Natural killer cell (primary cell): ENCODE results near the gene MKS1. TPM values are rescaled to one million over a fixed set of nuclear protein-coding genes. Genes with fewer than 3 reads are reported as not detected.

Experiments
- ATAC-seq, 3 donors: fragments of 150-1000 bp in 2 of 3; fragments of 200-7000 bp in 1 of 3; cut with Tn5 transposase; 1 replicate in 1 of 3; 2 replicates in 2 of 3; pipeline ENCODE4 v1.10.0; 2021; ENCODE audit warnings: mild to moderate bottlenecking in 2 of 3, moderate library complexity in 2 of 3
- DNase-seq, 2 donors: peaks; one replicate each; pipeline versions ENCODE4 v3.0.0 to v3.0.0-alpha.2; 2013 to 2021; ENCODE audit warnings: mixed read lengths in 1 of 2
- H3K27ac ChIP-seq: one replicate; pipeline ENCODE4 v1.5.1; 2013; ENCODE audit warnings: mild to moderate bottlenecking, low read length
- H3K27me3 ChIP-seq: one replicate; pipeline ENCODE4 v1.6.1; 2013; ENCODE audit warnings: low read length; ENCODE audit not compliant: control insufficient read depth, insufficient read depth
- H3K36me3 ChIP-seq: one replicate; pipeline ENCODE4 v1.6.1; 2013; ENCODE audit warnings: low read length; ENCODE audit not compliant: control insufficient read depth, insufficient read depth
- H3K4me1 ChIP-seq: one replicate; pipeline ENCODE4 v1.6.1; 2013; ENCODE audit warnings: low read length; ENCODE audit not compliant: control insufficient read depth, insufficient read depth
- H3K4me3 ChIP-seq: one replicate; pipeline ENCODE4 v1.5.1; 2013; ENCODE audit warnings: low read length
- H3K9me3 ChIP-seq: one replicate; pipeline ENCODE4 v1.6.1; 2013; ENCODE audit warnings: low read length; ENCODE audit not compliant: control insufficient read depth, insufficient read depth
- H3K27ac Mint-ChIP-seq, 2 donors: one replicate each; pipeline ENCODE4 v1.8.0; 2022; ENCODE audit warnings: mild to moderate bottlenecking in 2 of 2, mixed read lengths in 2 of 2, moderate library complexity in 1 of 2
- H3K27me3 Mint-ChIP-seq, 2 donors: one replicate each; pipeline ENCODE4 v1.8.0; 2022; ENCODE audit warnings: low read depth in 2 of 2, mixed read lengths in 2 of 2
- H3K36me3 Mint-ChIP-seq: one replicate; pipeline ENCODE4 v1.8.0; 2022; ENCODE audit warnings: mixed read lengths
- H3K4me1 Mint-ChIP-seq, 2 donors: one replicate each; pipeline ENCODE4 v1.8.0; 2022; ENCODE audit warnings: mixed read lengths in 2 of 2
- H3K4me3 Mint-ChIP-seq: one replicate; pipeline ENCODE4 v1.8.0; 2022; ENCODE audit warnings: mild to moderate bottlenecking, moderate library complexity, mixed read lengths
- H3K9me3 Mint-ChIP-seq, 2 donors: one replicate each; pipeline ENCODE4 v1.8.0; 2022; ENCODE audit warnings: mixed read lengths in 2 of 2
- CTCF ChIP-seq: fragments of 200-600 bp; IDR thresholded peaks from one replicate; pipeline ENCODE4 v1.8.0; 2022; ENCODE audit warnings: antibody characterized with exemption
- WGBS: methylation state at CpG from one replicate; pipeline ENCODE4 v1.1.7; 2013; ENCODE audit warnings: missing lambda C conversion rate; ENCODE audit not compliant: insufficient coverage; 5-methylcytosine and 5-hydroxymethylcytosine counted together
- intact Hi-C: fragments of 100-400 bp; cut with micrococcal nuclease; formaldehyde crosslinking; loops from one replicate; pipeline ENCODE4 v1.14.2; 2022
- total RNA-seq, 4 donors: library from RNA; stranded (reverse); fragments of 120-200 nt in 1 of 4; gene quantifications; one replicate each; pipeline versions ENCODE4 v1.2.3 to v1.2.4, GENCODE V29; 2013 to 2022

Gene MKS1
- 10 to 100 TPM in 1 of 3 donors, 1 to 10 TPM in 2; 4.5 to 10.7 (median 8.5) TPM for total RNA-seq
- total RNA-seq (2013), result 10.9 TPM

GRCh38 chr17:58219007-58219788, at the start of gene MKS1:
TSS of gene MKS1 (minus strand) at chr17:58219255. CDS start at chr17:58219230, 25 bp downstream.
- Mint-ChIP-seq H3K27me3 (peaks cover 0 to 13% of the 10 kb centered on the region in 2 donors), H3K9me3 (no peaks in the 10 kb centered on the region), H3K36me3 (no peaks in the 10 kb centered on the region), H3K4me1 (peaks cover 18 to 22% of the 10 kb centered on the region in 2 donors), H3K4me3 (peak within 1 kb of the TSS; percentile 96), H3K27ac (peak within 1 kb of the TSS; percentile 94 to 95)
- peak within 1 kb of the TSS; percentile 81 for H3K4me3 ChIP-seq
- H3K27me3 ChIP-seq, result no peaks in the 10 kb centered on the region
- peak within 1 kb of the TSS; percentile 77 for H3K27ac ChIP-seq
- peak; percentile 92 to 97 for DNase-seq
- ATAC-seq, result peak; percentile 95 to 98 (median 97)
- H3K4me1 ChIP-seq, result peaks cover 14% of the 10 kb centered on the region
- peak; percentile 63 for TF ChIP-seq CTCF
- intact Hi-C loops, result loop anchor here (2.0 kb wide), 1 partner anchor 212 kb away; the partner anchor contains the start of gene SRSF1
- H3K9me3 ChIP-seq, result no peaks in the 10 kb centered on the region
- under 1% methylated on average over 56 of the region's 56 CpGs for WGBS
- peaks cover 3% of the 10 kb centered on the region for H3K36me3 ChIP-seq

- peaks cover 17 to 26% of the 10 kb centered on the region in 2 donors for H3K27me3 Mint-ChIP-seq
- WGBS, result 84% methylated on average over 12 of the region's 12 CpGs
- ATAC-seq, result no peak
- DNase-seq, result no peak
- Histone ChIP-seq H3K4me3 (no peak overlapping the region), H3K9me3 (no peaks in the 10 kb centered on the region), H3K4me1 (no peaks in the 10 kb centered on the region), H3K36me3 (no peaks in the 10 kb centered on the region), H3K27ac (no peak overlapping the region), H3K27me3 (no peaks in the 10 kb centered on the region)
- no peak for TF ChIP-seq CTCF
- no peak overlapping the region for H3K27ac Mint-ChIP-seq
- H3K36me3 Mint-ChIP-seq, result no peaks in the 10 kb centered on the region
- H3K4me1 Mint-ChIP-seq, result no peaks in the 10 kb centered on the region
- no peak overlapping the region for H3K4me3 Mint-ChIP-seq
- intact Hi-C loops, result no loop called here
- H3K9me3 Mint-ChIP-seq, result no peaks in the 10 kb centered on the region
Measured at GRCh38 chr17:58268326-58268725, 49.3 kb upstream of the MKS1 start.

GRCh38 chr17:58267347-58268324, 48.6 kb upstream of the MKS1 start:
- no peak for TF ChIP-seq CTCF
- Mint-ChIP-seq H3K4me3 (no peak overlapping the region), H3K4me1 (no peaks in the 10 kb centered on the region), H3K27ac (no peak overlapping the region), H3K27me3 (peaks cover 21 to 33% of the 10 kb centered on the region in 2 donors), H3K36me3 (no peaks in the 10 kb centered on the region), H3K9me3 (no peaks in the 10 kb centered on the region)
- DNase-seq, result no peak
- intact Hi-C loops, result no loop called here
- Histone ChIP-seq H3K4me1 (no peaks in the 10 kb centered on the region), H3K36me3 (no peaks in the 10 kb centered on the region), H3K9me3 (no peaks in the 10 kb centered on the region), H3K27me3 (no peaks in the 10 kb centered on the region), H3K27ac (no peak overlapping the region), H3K4me3 (no peak overlapping the region)
- WGBS, result 87% methylated on average over 22 of the region's 22 CpGs
- no peak for ATAC-seq
